OCI-LY7 (cell line): ENCODE data around the gene XPNPEP1. TPM values are rescaled to one million over a fixed set of nuclear protein-coding genes. Genes with fewer than 3 reads are reported as not detected.

Source experiments
- BruUV-seq: library from RNA; stranded (reverse); fragments of 400-500 nt; replicated peaks from 2 replicates; lab custom pipeline; 2021; lab: Mats Ljungman, UMichigan
- CTCF ChIA-PET: fragments of 300-600 bp; sonication (Branson Sonifier 250); formaldehyde crosslinking; loops from one replicate; lab custom pipeline; 2022; ENCODE audit warnings: antibody characterized with exemption; ENCODE audit not compliant: unreplicated experiment; lab: Charles Lee
- POLR2A ChIA-PET: fragments of 300-600 bp; sonication (Branson Sonifier 250); formaldehyde crosslinking; loops from one replicate; lab custom pipeline; 2022; ENCODE audit warnings: antibody characterized with exemption; lab: Charles Lee
- DNase-seq: peaks from one replicate; pipeline ENCODE4 v3.0.0-alpha.2; 2015; ENCODE audit warnings: low spot score
- H2AFZ ChIP-seq: fragments of 200-600 bp; sonication (generic), shearing (Covaris generic); 2 replicates; pipeline ENCODE4 v1.6.1; 2014; ENCODE audit warnings: mild to moderate bottlenecking, antibody characterized with exemption, low read length, moderate library complexity
- H3K27ac ChIP-seq: fragments of 200-600 bp; sonication (generic); 2 replicates; pipeline ENCODE4 v1.5.1; 2014; ENCODE audit warnings: mixed run types, low read depth, mild to moderate bottlenecking, moderate library complexity, low read length, inconsistent platforms; ENCODE audit not compliant: poor library complexity, severe bottlenecking
- H3K36me3 ChIP-seq: fragments of 200-600 bp; sonication (generic); 2 replicates; pipeline ENCODE4 v1.6.1; 2014; ENCODE audit warnings: mild to moderate bottlenecking, antibody characterized with exemption, low read length, moderate library complexity, mixed read lengths; ENCODE audit not compliant: insufficient read depth
- H3K4me1 ChIP-seq: fragments of 200-600 bp; sonication (generic); 2 replicates; pipeline ENCODE4 v1.5.1; 2014; ENCODE audit warnings: mild to moderate bottlenecking, low read length; ENCODE audit not compliant: insufficient read depth, poor library complexity, severe bottlenecking
- H3K4me2 ChIP-seq: fragments of 200-600 bp; sonication (generic); 2 replicates; pipeline ENCODE4 v1.6.1; 2014; ENCODE audit warnings: mild to moderate bottlenecking, low read length
- H3K4me3 ChIP-seq: fragments of 200-600 bp; sonication (generic); 2 replicates; pipeline ENCODE4 v1.5.1; 2014; ENCODE audit warnings: mild to moderate bottlenecking, low read depth, low read length; ENCODE audit not compliant: poor library complexity, severe bottlenecking
- H3K79me2 ChIP-seq: fragments of 200-600 bp; sonication (generic); 2 replicates; pipeline ENCODE4 v1.6.1; 2016; ENCODE audit warnings: low read depth, mild to moderate bottlenecking, low read length, moderate library complexity, mixed read lengths; ENCODE audit not compliant: insufficient read depth
- H3K9me2 ChIP-seq: fragments of 200-600 bp; sonication (generic); 2 replicates; pipeline ENCODE4 v1.6.1; 2016; ENCODE audit warnings: mild to moderate bottlenecking, low read length, mixed read lengths; ENCODE audit not compliant: insufficient read depth
- H3K9me3 ChIP-seq: fragments of 200-600 bp; sonication (generic); 2 replicates; pipeline ENCODE4 v1.6.1; 2014; ENCODE audit warnings: mild to moderate bottlenecking, mixed run types, low read length, mixed read lengths
- H4K20me1 ChIP-seq: fragments of 200-600 bp; sonication (generic); 2 replicates; pipeline ENCODE4 v1.6.1; 2014; ENCODE audit warnings: mild to moderate bottlenecking, antibody characterized with exemption, low read length, moderate library complexity, mixed read lengths; ENCODE audit not compliant: insufficient read depth
- EZH2phosphoT487 ChIP-seq: fragments of 200-600 bp; sonication (generic); IDR thresholded peaks from 2 replicates; pipeline ENCODE4 v1.6.1; 2018; ENCODE audit warnings: low read depth, borderline replicate concordance, mild to moderate bottlenecking, mixed run types, antibody characterized with exemption, low read length, moderate library complexity, mixed read lengths
- intact Hi-C: fragments of 100-400 bp; cut with micrococcal nuclease; formaldehyde crosslinking; loops from one replicate; pipeline ENCODE4 v1.10.0; 2022; ENCODE audit not compliant: unreplicated experiment
- total RNA-seq, 2 experiments: library from RNA; depleted of rRNA in 1 of 2; stranded (reverse); fragments of >200 nt in 1 of 2; shearing (Covaris generic) in 1 of 2; gene quantifications; 2 replicates each; pipeline ENCODE4 v1.2.3, GENCODE V29; 2014 to 2022
- TF ChIP-seq, protein P1 (sequence below): fragments of 200-600 bp; sonication (generic); conservative IDR thresholded peaks from 2 replicates; pipeline ENCODE4 v1.5.1; 2014; ENCODE audit warnings: mild to moderate bottlenecking, antibody characterized with exemption, low read length, moderate library complexity, mixed read lengths

Gene XPNPEP1
- total RNA-seq, 2 experiments from 2014 or later, result 136 to 237 TPM

- intact Hi-C loops, result no loop called here
- POLR2A ChIA-PET, result interaction anchor here (0.7 to 7.0 kb wide), 4 partner anchors 11 to 81 kb away, joined by 3 to 58 read pairs (median 4); no protein-coding TSS in a partner anchor
- H3K9me3 ChIP-seq, result no peaks in the 10 kb centered on the region
- no peaks in the 10 kb centered on the region for H3K9me2 ChIP-seq
- CTCF ChIA-PET, result interaction anchor here (0.7 kb wide), 1 partner anchor 11 kb away, joined by 3 read pairs; no protein-coding TSS in a partner anchor
- H3K79me2 ChIP-seq, result peaks cover 39% of the 10 kb centered on the region
- H3K4me3 ChIP-seq, result no peak overlapping the region
- no peaks in the 10 kb centered on the region for H4K20me1 ChIP-seq
- no TSS peak for BruUV-seq
- H3K27ac ChIP-seq, result no peak overlapping the region
- no peak for DNase-seq
- no peak overlapping the region for H3K4me2 ChIP-seq
- H2AFZ ChIP-seq, result no peak overlapping the region
- no peak for TF ChIP-seq EZH2phosphoT487
- TF ChIP-seq, protein P1, sequence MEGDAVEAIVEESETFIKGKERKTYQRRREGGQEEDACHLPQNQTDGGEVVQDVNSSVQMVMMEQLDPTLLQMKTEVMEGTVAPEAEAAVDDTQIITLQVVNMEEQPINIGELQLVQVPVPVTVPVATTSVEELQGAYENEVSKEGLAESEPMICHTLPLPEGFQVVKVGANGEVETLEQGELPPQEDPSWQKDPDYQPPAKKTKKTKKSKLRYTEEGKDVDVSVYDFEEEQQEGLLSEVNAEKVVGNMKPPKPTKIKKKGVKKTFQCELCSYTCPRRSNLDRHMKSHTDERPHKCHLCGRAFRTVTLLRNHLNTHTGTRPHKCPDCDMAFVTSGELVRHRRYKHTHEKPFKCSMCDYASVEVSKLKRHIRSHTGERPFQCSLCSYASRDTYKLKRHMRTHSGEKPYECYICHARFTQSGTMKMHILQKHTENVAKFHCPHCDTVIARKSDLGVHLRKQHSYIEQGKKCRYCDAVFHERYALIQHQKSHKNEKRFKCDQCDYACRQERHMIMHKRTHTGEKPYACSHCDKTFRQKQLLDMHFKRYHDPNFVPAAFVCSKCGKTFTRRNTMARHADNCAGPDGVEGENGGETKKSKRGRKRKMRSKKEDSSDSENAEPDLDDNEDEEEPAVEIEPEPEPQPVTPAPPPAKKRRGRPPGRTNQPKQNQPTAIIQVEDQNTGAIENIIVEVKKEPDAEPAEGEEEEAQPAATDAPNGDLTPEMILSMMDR, result no peak
- H3K4me1 ChIP-seq, result no peaks in the 10 kb centered on the region
- peaks cover 95% of the 10 kb centered on the region for H3K36me3 ChIP-seq
These were observed 28.1 kb downstream of the XPNPEP1 start for GRCh38 chr10:109895095-109895818.

DNA sequence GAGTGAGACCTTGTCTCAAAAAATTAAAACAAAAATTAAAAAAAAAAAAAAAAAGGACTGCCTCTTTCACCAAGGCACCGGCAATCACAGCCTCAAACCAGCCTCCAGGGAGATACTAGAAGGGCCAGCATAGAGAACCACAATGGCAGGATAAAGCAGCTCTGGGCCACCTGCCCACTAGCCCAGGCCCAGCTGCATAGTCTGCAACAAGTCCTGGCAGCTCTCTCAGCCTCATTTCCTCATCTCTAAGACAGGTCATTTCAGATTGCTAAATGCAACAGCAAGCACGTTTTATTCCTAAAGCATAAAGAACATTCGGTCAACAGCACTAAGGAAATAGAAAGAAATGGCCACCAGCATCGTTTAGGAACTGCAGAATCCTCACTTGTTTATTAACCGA lies 28.8 kb downstream of the XPNPEP1 start:
- CTCF ChIA-PET, result no interaction called here
- peaks cover 35% of the 10 kb centered on the region for H3K79me2 ChIP-seq
- no peak overlapping the region for H3K4me2 ChIP-seq
- H3K4me3 ChIP-seq, result no peak overlapping the region
- no peaks in the 10 kb centered on the region for H4K20me1 ChIP-seq
- no peak for DNase-seq
- H3K9me2 ChIP-seq, result no peaks in the 10 kb centered on the region
- no peak overlapping the region for H2AFZ ChIP-seq
- peaks cover 95% of the 10 kb centered on the region for H3K36me3 ChIP-seq
- H3K27ac ChIP-seq, result no peak overlapping the region
- no TSS peak for BruUV-seq
- no peaks in the 10 kb centered on the region for H3K4me1 ChIP-seq
- POLR2A ChIA-PET, result interaction anchor here (0.6 to 7.0 kb wide), 2 partner anchors 17 to 53 kb away, joined by 4 to 58 read pairs; no protein-coding TSS in a partner anchor
- intact Hi-C loops, result no loop called here
- H3K9me3 ChIP-seq, result no peaks in the 10 kb centered on the region
- TF ChIP-seq, protein P1, result no peak
- TF ChIP-seq EZH2phosphoT487, result no peak

- Histone ChIP-seq H3K9me2 (no peaks in the 10 kb centered on the region), H3K4me3 (no peak overlapping the region), H3K36me3 (peaks cover 95% of the 10 kb centered on the region), H3K4me1 (no peaks in the 10 kb centered on the region), H4K20me1 (no peaks in the 10 kb centered on the region), H3K9me3 (no peaks in the 10 kb centered on the region), H3K27ac (no peak overlapping the region), H3K79me2 (peaks cover 26% of the 10 kb centered on the region), H3K4me2 (no peak overlapping the region), H2AFZ (no peak overlapping the region)
- intact Hi-C loops, result no loop called here
- ChIA-PET POLR2A (interaction anchor here (0.6 to 7.0 kb wide), 2 partner anchors 18 to 379 kb away, joined by 5 to 58 read pairs; no protein-coding TSS in a partner anchor), CTCF (no interaction called here)
- TF ChIP-seq, protein P1, result no peak
- TF ChIP-seq EZH2phosphoT487, result no peak
- no peak for DNase-seq
- BruUV-seq, result no TSS peak
These were observed 29.9 kb downstream of the XPNPEP1 start for GRCh38 chr10:109893386-109893785.
